ENCODE measurements around the gene NEK8. TPM values are rescaled to one million over a fixed set of nuclear protein-coding genes. Genes with fewer than 3 reads are reported as not detected.
A peak's percentile ranks its signal among the peaks of the same experiment; 100 is the strongest.

NEK8 gene
- total and polyA plus RNA-seq, 9 of the 15 experiments (the other 6 are each of a cell fraction or from before 2014, with no cell fraction given): 0.98 to 16.6 (median 4.6) TPM

- Histone ChIP-seq H3K4me1 (replicated peaks in 1 of 2; ENCODE audit: control insufficient read depth in 2 of 2, insufficient read depth in 2 of 2, low read length in 2 of 2) (peaks cover 20 to 47% of the 10 kb centered on the region in 2 experiments), H3K27ac (ENCODE audit: extremely low read depth, low read depth, low read length) (no peak overlapping the region), H3K9ac (ENCODE audit: insufficient read depth in 1 of 2, low read depth in 2 of 2, low read length in 2 of 2) (peak overlapping the region in 1 of 2 experiments; percentile 37; a peak in 2 of 4 replicates), H3K9me3 (replicated peaks; ENCODE audit: control insufficient read depth, insufficient read depth, low read depth, low read length) (no peaks in the 10 kb centered on the region), H3K4me2 (ENCODE audit: insufficient read depth, low read length) (no peak overlapping the region), H2AFZ (ENCODE audit: low read depth, low read length) (no peak overlapping the region), H3K27me3 (ENCODE audit: control insufficient read depth in 2 of 2, insufficient read depth in 2 of 2, low read length in 2 of 2) (no peaks in the 10 kb centered on the region), H3K79me2 (ENCODE audit: control insufficient read depth, insufficient read depth, low read length) (peaks cover 60% of the 10 kb centered on the region), H3K4me3 (no peak overlapping the region), H3K36me3 (ENCODE audit: control insufficient read depth, insufficient read depth, low read length) (peaks cover 75% of the 10 kb centered on the region), H4K20me1 (replicated peaks; ENCODE audit: control insufficient read depth, insufficient read depth, low read length) (peaks cover 27% of the 10 kb centered on the region), H3K9me1 (ENCODE audit: control insufficient read depth, insufficient read depth, low read length) (no peaks in the 10 kb centered on the region)
- 82% methylated on average over 18 of the region's 18 CpGs for WGBS (ENCODE audit: insufficient coverage, low coverage, missing lambda C conversion rate)
- ChIA-PET POLR2A (interaction anchor here (0.7 to 17.4 kb wide), 12 partner anchors 13 to 201 kb away, joined by 3 to 367 read pairs (median 6); partner anchors contain the start of genes NEK8, RPL23A and TLCD1), CTCF (ENCODE audit: low intra/inter-chr PET ratio) (interaction anchor here (1.5 to 6.8 kb wide), 2 partner anchors 22 to 28 kb away, joined by 10 to 117 read pairs; partner anchors contain the start of genes NEK8 and TLCD1)
- no TSS peak for BruUV-seq (replicated peaks)
- intact Hi-C loops (cut with micrococcal nuclease) (no loop called here), in situ Hi-C loops (cut with MboI) (no loop called here)
- DNase-seq (ENCODE audit: extremely low read depth in 1 of 4, low spot score in 3 of 4) (no peak), ATAC-seq (no peak), FAIRE-seq (no peak)
- TF ChIP-seq RBFOX2 (IDR thresholded peaks at IDR 0.05; ENCODE audit: low read depth, low read length): peak; percentile 64
- peak; percentile 62; the same call in 1 of the 2 replicates for TF ChIP-seq POLR2G (IDR thresholded peaks at IDR 0.05; ENCODE audit: low read depth, low read length)
- peak; percentile 27; the same call in 1 of the 2 replicates for TF ChIP-seq MAX (CRISPR knock-in tag; IDR thresholded peaks at IDR 0.05)
- TF ChIP-seq ZNF551 (CRISPR knock-in tag; IDR thresholded peaks at IDR 0.05): no peak
- TF ChIP-seq CTCF (IDR thresholded peaks at IDR 0.05 in 2 of 3, conservative IDR thresholded peaks at IDR 0.05 in 1 of 3; ENCODE audit: insufficient read depth in 2 of 3, low read depth in 1 of 3, low read length in 3 of 3): 0 out of 6 replicates have a peak, but pooled peaks of 1 of the 3 experiments have one; percentile 0
- peak; percentile 28; the same call in 1 of the 2 replicates for TF ChIP-seq POLR2A (conservative IDR thresholded peaks at IDR 0.05)
- TF ChIP-seq RBM22 (IDR thresholded peaks at IDR 0.05; ENCODE audit: low read depth, low read length, poor library complexity, severe bottlenecking): peak; percentile 60
- no peak for TF ChIP-seq RUNX1 (IDR thresholded peaks at IDR 0.05; ENCODE audit: low read depth)
These were observed 20.4 kb downstream of the NEK8 start for GRCh38 chr17:28748852-28749515.

Measured in K562 (cell line).